ENCODE data around the gene ISCA2. TPM values are rescaled to one million over a fixed set of nuclear protein-coding genes. Genes with fewer than 3 reads are reported as not detected.

Gene ISCA2
- total RNA-seq, 2 donors from 2014 or later = 23.5 to 25.5 TPM

DNA sequence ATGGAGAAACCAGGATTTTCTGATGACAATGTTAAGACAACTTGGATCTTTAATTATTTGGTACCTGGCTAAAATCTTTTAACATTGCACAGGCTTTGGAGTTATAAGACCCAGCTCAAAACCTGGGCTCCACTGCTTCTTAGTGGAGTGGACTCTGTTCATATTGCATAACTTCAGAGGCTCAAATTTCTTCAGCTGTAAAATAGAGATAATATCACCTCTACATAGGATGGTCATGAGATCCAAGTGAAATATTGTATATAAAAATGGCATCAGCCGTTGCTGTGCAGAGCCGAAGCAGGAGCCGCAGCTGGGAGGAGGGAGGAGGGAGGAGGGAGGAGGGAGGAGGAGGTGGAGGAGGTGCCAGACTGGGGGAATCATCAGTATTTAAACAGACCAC lies 11.0 kb upstream of the ISCA2 start:
- no peaks in the 10 kb centered on the region for H3K4me1 ChIP-seq (replicated peaks)
- no peak for DNase-seq (ENCODE audit: low spot score)
- TF ChIP-seq POLR2AphosphoS5 (IDR thresholded peaks at IDR 0.05) (no peak), POLR2A (IDR thresholded peaks at IDR 0.05) (no peak)
- TF ChIP-seq, protein P1, sequence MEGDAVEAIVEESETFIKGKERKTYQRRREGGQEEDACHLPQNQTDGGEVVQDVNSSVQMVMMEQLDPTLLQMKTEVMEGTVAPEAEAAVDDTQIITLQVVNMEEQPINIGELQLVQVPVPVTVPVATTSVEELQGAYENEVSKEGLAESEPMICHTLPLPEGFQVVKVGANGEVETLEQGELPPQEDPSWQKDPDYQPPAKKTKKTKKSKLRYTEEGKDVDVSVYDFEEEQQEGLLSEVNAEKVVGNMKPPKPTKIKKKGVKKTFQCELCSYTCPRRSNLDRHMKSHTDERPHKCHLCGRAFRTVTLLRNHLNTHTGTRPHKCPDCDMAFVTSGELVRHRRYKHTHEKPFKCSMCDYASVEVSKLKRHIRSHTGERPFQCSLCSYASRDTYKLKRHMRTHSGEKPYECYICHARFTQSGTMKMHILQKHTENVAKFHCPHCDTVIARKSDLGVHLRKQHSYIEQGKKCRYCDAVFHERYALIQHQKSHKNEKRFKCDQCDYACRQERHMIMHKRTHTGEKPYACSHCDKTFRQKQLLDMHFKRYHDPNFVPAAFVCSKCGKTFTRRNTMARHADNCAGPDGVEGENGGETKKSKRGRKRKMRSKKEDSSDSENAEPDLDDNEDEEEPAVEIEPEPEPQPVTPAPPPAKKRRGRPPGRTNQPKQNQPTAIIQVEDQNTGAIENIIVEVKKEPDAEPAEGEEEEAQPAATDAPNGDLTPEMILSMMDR (IDR thresholded peaks at IDR 0.05) = no peak
- no peaks in the 10 kb centered on the region for H3K27me3 ChIP-seq (replicated peaks; ENCODE audit: insufficient read depth)
- intact Hi-C loops (cut with DNase I) = no loop called here
- no peaks in the 10 kb centered on the region for H3K9me3 ChIP-seq
- peaks cover 0 to 7% of the 10 kb centered on the region in 2 donors for H3K36me3 ChIP-seq
- no peak overlapping the region for H3K27ac ChIP-seq
- WGBS = 65% methylated on average over 3 of the region's 3 CpGs
- no peak overlapping the region for H3K4me3 ChIP-seq

DNA sequence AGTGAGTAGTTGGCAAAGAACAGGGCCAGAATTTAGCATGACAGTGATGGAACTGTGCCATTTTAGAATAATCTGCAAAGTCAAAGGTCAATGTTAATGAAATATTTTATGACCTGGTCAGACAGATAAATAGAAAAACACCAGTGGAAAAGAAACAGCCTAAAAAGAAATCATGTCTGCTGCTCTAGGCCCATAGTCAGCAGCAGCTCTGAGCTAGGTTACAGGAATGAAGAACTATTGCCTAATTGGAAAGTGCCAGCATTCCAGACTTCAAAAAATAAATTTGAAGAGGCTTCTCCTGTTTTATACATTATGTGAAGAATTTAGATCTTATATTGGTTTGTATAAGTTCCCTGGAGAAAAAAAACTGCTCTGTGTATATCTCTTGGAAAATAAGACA lies 10.2 kb upstream of the ISCA2 start:
- H3K9me3 ChIP-seq = no peaks in the 10 kb centered on the region
- peaks cover 0 to 7% of the 10 kb centered on the region in 2 donors for H3K36me3 ChIP-seq
- H3K4me1 ChIP-seq (replicated peaks) = no peaks in the 10 kb centered on the region
- intact Hi-C loops (cut with DNase I) = no loop called here
- TF ChIP-seq, protein P1 (IDR thresholded peaks at IDR 0.05) = no peak
- TF ChIP-seq POLR2AphosphoS5 (IDR thresholded peaks at IDR 0.05) = no peak
- TF ChIP-seq POLR2A (IDR thresholded peaks at IDR 0.05) = no peak
- no peaks in the 10 kb centered on the region for H3K27me3 ChIP-seq (replicated peaks; ENCODE audit: insufficient read depth)
- H3K4me3 ChIP-seq = no peak overlapping the region
- H3K27ac ChIP-seq = no peak overlapping the region
- DNase-seq (ENCODE audit: low spot score) = no peak

DNA sequence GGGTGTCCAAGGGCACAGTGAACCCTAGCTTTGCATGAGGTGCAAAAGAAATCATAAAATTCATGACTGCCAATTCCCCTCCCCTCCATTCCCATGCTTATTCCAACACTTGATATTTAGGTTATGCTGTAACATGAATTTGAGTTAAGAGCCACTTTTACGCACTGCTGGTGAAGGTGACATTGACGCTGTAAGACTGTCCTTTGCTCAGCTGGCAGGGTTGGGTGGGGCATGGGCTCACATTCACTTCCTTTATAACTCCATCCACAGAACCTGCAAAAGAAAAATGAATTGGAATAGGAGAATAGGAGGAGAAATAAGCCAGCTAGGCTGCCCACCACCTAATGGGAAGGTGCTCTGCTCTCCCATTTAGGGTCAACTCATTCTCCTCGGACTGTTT lies 7.4 kb upstream of the ISCA2 start:
- Histone ChIP-seq H3K4me3 (no peak overlapping the region), H3K4me1 (replicated peaks) (no peaks in the 10 kb centered on the region), H3K27me3 (replicated peaks; ENCODE audit: insufficient read depth) (no peaks in the 10 kb centered on the region), H3K9me3 (no peaks in the 10 kb centered on the region), H3K27ac (no peak overlapping the region), H3K36me3 (peaks cover 0 to 7% of the 10 kb centered on the region in 2 donors)
- intact Hi-C loops (cut with DNase I) = no loop called here
- no peak for DNase-seq (ENCODE audit: low spot score)
- 84% methylated on average over 3 of the region's 3 CpGs for WGBS
- TF ChIP-seq, protein P1 (IDR thresholded peaks at IDR 0.05) = no peak
- TF ChIP-seq POLR2AphosphoS5 (IDR thresholded peaks at IDR 0.05) (no peak), POLR2A (IDR thresholded peaks at IDR 0.05) (no peak)

DNA sequence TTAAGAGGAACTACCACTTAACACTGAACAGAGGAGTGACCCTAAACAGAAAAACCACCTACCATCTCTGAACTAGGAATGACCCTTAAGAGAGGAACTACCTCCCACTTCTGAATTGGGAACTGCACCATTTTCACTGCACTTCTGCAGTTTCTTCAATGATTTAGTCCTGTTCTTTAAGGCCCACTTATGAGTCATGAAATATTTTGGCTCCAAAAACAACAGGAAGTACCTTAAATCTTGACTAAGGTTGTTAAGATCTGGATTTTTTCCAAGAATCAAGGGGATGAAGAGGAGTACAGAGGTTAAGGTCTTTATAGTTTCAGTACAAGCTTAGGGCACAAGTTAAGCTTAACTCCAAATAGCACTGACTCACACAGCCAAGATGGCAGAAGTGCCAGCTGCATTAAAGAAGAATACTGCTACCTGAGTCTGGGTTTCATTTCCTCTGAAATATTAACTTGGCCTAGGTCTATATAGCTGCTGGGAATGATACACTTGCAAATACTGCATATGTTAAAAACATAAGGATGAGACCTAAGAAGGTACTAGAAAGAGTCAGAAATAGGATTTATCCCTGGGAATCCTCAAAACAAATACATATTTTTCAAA lies 4.7 kb upstream of the ISCA2 start:
- DNase-seq (ENCODE audit: low spot score) = no peak
- Histone ChIP-seq H3K36me3 (peaks cover 0 to 7% of the 10 kb centered on the region in 2 donors), H3K9me3 (no peaks in the 10 kb centered on the region), H3K4me3 (no peak overlapping the region), H3K4me1 (replicated peaks) (no peaks in the 10 kb centered on the region), H3K27ac (no peak overlapping the region), H3K27me3 (replicated peaks; ENCODE audit: insufficient read depth) (no peaks in the 10 kb centered on the region)
- TF ChIP-seq, protein P1 (IDR thresholded peaks at IDR 0.05) = no peak
- no peak for TF ChIP-seq POLR2A (IDR thresholded peaks at IDR 0.05)
- no peak for TF ChIP-seq POLR2AphosphoS5 (IDR thresholded peaks at IDR 0.05)
- intact Hi-C loops (cut with DNase I) = no loop called here

DNA sequence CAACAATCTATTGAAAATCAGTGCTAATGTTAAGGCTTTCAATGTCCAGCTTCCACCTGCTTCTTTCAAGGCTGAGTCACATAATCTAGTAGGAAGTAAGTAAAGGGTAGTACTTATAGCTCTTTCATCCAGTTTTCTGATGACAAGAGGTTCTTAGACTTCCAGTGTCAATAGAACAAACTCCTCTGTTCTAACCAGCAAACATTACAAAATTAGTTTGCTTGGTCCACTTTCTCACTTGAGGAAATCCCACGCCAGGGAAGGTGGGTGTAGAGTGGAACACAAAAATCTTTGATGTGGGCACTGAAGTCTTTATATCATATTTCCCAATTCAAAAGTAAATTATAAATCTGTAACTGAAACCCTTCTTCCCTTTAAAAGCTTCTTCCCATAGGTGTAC lies 3.1 kb upstream of the ISCA2 start:
- TF ChIP-seq POLR2A (IDR thresholded peaks at IDR 0.05) (no peak), POLR2AphosphoS5 (IDR thresholded peaks at IDR 0.05) (no peak)
- TF ChIP-seq, protein P1 (IDR thresholded peaks at IDR 0.05) = no peak
- intact Hi-C loops (cut with DNase I) = no loop called here
- Histone ChIP-seq H3K36me3 (peaks cover 0 to 7% of the 10 kb centered on the region in 2 donors), H3K4me1 (replicated peaks) (peaks cover 6% of the 10 kb centered on the region), H3K9me3 (no peaks in the 10 kb centered on the region), H3K27me3 (replicated peaks; ENCODE audit: insufficient read depth) (no peaks in the 10 kb centered on the region), H3K27ac (no peak overlapping the region), H3K4me3 (no peak overlapping the region)
- 89% methylated on average over 1 of the region's 1 CpG for WGBS
- no peak for DNase-seq (ENCODE audit: low spot score)
